Measurements from ENCODE around the gene STT3A.

The STT3A gene

GRCh38 chr11:125591649-125592304 is 875 bp upstream of the STT3A start:
- DNase-seq = peak; percentile 58

- peak; percentile 76 for DNase-seq
Measured at GRCh38 chr11:125593114-125593820, 615 bp downstream of the STT3A start.

DNA sequence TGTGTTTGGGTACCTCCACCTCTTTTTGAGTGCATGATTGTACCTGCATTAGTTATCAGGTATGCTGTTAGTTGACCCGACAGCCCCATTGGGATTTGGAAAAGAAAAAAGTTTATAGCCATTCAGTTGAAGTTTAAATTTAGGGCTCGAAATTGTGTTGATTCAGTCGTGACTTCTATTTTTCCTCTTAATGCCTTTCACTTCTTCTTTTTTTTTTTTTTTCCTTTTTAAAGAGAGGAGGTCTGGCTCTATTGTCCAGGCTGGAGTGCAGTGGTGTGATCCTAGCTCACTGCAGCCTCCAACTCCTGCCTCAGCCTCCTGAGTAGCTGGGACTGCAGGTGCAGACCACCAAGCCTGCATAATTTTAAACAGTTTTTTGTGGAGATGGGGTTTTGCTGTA is 2.3 kb downstream of the STT3A start:
- no peak for DNase-seq

DNA sequence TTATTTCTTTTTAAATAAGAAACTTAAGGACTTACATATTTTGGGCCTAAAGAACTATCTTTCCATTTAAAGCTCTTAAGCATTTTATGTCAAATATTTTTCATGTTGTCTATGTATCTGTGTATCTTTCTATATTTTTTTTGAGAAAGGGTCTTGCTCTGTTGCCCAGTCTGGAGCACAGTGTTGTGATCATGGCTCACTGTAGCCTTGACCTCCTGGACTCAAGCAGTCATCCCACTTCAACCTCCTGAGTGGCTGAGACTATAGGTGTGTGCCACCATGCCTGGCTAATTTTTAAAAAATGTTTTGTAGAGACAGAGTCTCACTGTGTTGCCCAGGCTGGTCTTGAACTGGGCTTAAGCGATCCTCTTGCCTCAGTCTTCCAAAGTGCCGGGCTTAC is 8.0 kb downstream of the STT3A start:
- DNase-seq = no peak

DNA sequence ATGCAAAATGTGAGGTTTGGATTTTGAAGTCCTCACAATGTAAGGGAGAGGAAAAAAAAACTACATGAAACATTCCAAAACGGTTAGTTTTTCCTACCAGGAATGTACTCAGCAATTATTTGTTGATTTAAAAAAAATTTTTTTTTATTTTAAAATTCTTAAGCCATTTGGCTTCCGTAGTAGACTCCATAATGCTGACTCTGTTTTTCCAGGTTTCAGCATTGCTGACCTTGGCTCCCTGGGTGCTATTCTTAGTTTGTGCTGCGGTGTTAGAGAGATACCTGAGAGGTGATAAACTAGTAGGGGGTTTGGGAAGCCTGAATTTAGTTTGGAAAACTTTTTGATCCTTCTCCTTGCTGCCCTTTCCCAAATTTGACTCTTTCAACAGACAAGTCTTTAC is 10.6 kb downstream of the STT3A start:
- no peak for DNase-seq

DNA sequence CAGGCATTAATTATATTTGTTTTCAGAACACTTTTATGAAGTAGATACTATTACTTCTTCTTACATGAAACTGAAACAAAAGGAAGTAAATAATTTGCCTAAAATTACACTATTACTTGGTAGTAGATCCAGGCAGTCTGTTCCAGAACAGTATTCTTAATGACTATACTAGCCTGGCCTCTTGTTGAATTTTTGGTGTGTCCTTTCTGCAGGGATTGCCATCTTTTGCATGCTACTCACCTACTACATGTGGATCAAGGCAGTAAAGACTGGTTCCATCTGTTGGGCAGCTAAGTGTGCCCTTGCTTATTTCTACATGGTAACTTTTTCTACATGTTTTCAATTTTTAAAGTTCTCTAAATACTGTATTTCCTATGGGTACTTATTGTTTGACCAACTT is 12.8 kb downstream of the STT3A start:
- DNase-seq = no peak

GRCh38 chr11:125609545-125609944 is 16.9 kb downstream of the STT3A start:
- no peak for DNase-seq

DNA sequence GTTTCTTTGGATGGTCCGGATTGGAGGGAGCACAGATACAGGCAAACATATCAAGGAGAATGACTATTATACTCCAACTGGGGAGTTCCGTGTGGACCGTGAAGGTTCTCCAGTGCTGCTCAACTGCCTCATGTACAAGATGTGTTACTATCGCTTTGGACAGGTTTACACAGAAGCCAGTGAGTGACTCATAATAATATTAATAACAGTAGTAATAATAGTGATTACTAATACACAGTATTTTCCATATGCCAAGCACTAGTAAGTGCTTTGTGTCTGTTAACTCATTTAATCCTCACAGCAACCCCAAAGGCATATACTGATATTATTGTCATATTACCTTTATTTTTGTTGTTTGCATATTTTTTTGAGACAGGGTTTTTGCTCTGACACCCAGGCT is 25.7 kb downstream of the STT3A start:
- no peak for DNase-seq

GRCh38 chr11:125621995-125622394 is 29.3 kb downstream of the STT3A start:
- no peak for DNase-seq

DNA sequence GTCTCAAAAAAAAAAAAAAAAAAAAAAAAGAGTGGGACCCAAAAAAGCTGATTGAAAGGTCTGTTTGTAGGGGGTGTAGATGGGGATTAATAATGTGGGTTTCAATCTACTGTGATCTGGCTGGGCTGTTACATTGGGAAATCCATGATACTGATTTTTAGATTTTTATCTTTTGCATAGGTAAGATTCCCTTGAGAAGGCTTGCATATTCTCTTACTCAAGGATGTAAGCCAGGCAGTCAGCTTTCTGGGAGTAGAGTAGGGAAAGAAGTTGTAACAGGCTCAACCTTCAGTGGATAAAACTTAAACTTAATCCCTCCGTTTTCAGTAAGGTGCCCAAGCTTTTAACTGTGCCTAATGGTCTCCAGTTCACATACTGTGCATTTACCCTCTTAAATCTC is 30.4 kb downstream of the STT3A start:
- DNase-seq = no peak

- DNase-seq = no peak
Measured at GRCh38 chr11:125624756-125625213, 32.1 kb downstream of the STT3A start, which contains the start of gene CHEK1. CHEK1 (plus strand) TSS chr11:125625163; CDS start chr11:125626769, 1,606 bp downstream.

DNA sequence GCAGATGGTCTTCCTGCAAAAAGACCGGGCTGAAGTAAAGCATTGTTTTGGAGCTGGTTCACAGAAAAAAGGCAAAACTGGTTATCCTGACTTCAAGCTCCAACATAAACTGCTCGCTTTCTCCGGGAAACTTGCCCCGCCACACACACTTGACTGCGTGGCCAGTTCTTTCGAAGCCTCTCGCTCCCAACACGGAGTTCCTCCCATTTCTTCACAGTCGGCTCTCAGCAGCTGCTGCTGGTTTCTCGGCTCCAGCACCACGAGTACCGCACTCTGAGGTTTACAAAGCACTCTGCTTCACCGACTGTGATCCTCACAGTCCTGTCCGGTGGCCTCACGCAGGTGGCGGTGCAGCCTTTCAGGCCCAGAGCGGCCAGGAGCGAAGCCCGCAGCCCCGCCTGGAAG is 32.6 kb downstream of the STT3A start:
- peak; percentile 83 for DNase-seq

DNA sequence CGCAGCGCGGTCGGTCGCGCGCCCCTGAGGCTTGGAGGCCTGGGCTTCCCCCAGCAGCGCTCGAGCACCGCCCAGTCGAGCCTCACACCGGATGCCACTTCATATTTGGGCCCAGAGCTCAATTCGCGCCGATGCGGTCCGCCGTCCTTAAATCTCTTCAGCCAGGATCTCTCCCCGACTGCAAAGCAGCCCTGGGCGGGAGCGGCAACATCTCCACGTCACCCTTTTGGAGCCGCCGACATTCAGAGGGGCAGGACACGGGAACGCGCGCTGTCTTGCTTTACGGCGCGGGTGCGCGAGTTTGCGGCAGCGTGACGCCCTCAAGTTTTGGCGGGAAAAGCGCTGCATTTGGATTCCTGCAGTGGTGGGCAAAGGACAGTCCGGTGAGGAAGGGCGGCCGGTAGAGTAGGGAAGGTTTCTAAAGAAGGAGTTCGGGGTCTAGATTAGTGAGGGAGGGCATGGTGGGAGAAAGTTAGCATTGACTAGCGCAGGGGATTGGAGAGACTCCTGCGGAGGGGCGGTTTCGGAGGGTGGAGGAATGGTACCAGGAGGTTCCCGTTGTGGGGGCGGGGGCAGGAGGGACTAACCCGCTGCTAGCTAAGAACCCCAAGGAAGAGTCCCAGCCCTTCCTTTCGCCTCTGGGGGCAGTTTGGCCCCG is 33.1 kb downstream of the STT3A start:
- peak; percentile 91 for DNase-seq

GRCh38 chr11:125626288-125626950 is 33.8 kb downstream of the STT3A start:
- peak; percentile 86 for DNase-seq

- no peak for DNase-seq
Measured at GRCh38 chr11:125627236-125627910, 34.7 kb downstream of the STT3A start.

- no peak for DNase-seq
Measured at GRCh38 chr11:125637840-125638239, 45.2 kb downstream of the STT3A start.

GRCh38 chr11:125638315-125638714 is 45.7 kb downstream of the STT3A start:
- no peak for DNase-seq

DNA sequence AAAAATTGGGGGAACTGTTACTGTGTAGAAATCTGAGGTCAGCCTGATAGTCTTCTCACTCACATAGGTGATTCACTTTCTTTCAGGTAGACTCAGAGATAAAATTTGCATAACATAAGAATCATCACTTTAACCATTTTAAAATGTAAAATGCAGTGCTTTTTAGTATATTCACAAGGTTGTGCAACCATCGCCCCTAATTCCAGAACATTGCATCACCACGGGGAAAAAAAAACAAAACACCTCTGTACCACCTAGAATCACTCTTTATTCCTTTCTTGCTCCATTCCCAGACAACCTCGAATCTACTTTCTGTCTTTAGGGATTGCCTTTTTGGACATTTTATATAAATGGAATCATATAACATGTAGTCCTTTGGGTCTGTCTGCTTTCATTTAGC is 53.2 kb downstream of the STT3A start:
- DNase-seq = no peak

GRCh38 chr11:125649465-125650166 is 57.0 kb downstream of the STT3A start:
- DNase-seq = no peak

GRCh38 chr11:125662689-125663088 is 70.0 kb downstream of the STT3A start:
- no peak for DNase-seq

- DNase-seq = no peak
Measured at GRCh38 chr11:125663910-125664309, 71.3 kb downstream of the STT3A start.

DNA sequence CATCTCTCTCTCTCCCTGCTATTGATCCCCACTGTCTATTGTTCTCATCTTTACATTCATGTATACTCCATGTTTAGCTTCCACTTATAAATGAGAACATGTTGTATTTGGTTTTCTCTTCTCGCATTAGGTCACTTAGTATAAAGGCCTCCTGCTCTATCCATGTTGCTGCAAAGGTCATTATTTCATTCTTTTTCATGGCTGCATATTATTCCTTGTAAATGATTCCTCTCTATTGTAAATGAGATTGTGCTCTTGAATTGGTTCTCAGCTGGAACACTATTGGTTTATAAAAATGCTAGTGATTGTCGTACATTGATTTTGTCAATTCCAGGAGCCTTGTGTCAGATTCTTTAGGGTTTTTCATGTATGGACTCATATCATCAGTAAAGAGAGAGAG is 74.5 kb downstream of the STT3A start:
- DNase-seq = no peak
